CD4-positive, CD25-positive, alpha-beta regulatory T cell (primary cell): ENCODE measurements around the gene ELOVL2. TPM values are rescaled to one million over a fixed set of nuclear protein-coding genes. Genes with fewer than 3 reads are reported as not detected.
"Not testable (repeated sequence)": the region's sequence is repeated elsewhere in the genome, so short reads cannot be mapped to it uniquely, and the experiment has no call there.

ENCODE experiments used
- ATAC-seq, 2 donors: fragments of 150-1000 bp; cut with Tn5 transposase; one replicate each; pipeline ENCODE4 v1.10.0; 2021; ENCODE audit warnings: low read depth in 2 of 2, moderate number of reproducible peaks in 2 of 2, moderate library complexity in 1 of 2
- DNase-seq, 3 donors: peaks; one replicate each; pipeline versions ENCODE4 v3.0.0 to v3.0.0-alpha.2; 2012 to 2022; ENCODE audit warnings: mixed read lengths in 1 of 3
- H3K27ac ChIP-seq: one replicate; pipeline ENCODE4 v1.7.0; 2013; ENCODE audit warnings: mild to moderate bottlenecking, low read length; ENCODE audit not compliant: insufficient read depth, poor library complexity, severe bottlenecking
- H3K27me3 ChIP-seq: one replicate; pipeline ENCODE4 v1.7.0; 2013; ENCODE audit warnings: low read length; ENCODE audit not compliant: control insufficient read depth, insufficient read depth
- H3K36me3 ChIP-seq: one replicate; pipeline ENCODE4 v1.7.0; 2013; ENCODE audit warnings: mild to moderate bottlenecking, low read length, moderate library complexity; ENCODE audit not compliant: control insufficient read depth, insufficient read depth
- H3K4me1 ChIP-seq: 2 replicates; pipeline ENCODE4 v1.7.0; 2013; ENCODE audit warnings: mild to moderate bottlenecking, low read length; ENCODE audit not compliant: insufficient read depth, control insufficient read depth, poor library complexity, severe bottlenecking
- H3K4me3 ChIP-seq: one replicate; pipeline ENCODE4 v1.7.0; 2013; ENCODE audit warnings: low read depth, mild to moderate bottlenecking, low read length, moderate library complexity
- H3K9me3 ChIP-seq, 2 experiments: 1 replicate in 1 of 2; 2 replicates in 1 of 2; pipeline ENCODE4 v1.7.0; 2013; ENCODE audit warnings: low read length in 2 of 2, mild to moderate bottlenecking in 1 of 2, moderate library complexity in 1 of 2; ENCODE audit not compliant: control insufficient read depth in 2 of 2
- H3K27ac Mint-ChIP-seq, 3 donors: one replicate each; pipeline ENCODE4 v1.8.0; 2020 to 2022; ENCODE audit warnings: mild to moderate bottlenecking in 3 of 3, mixed read lengths in 3 of 3, moderate library complexity in 2 of 3
- H3K27me3 Mint-ChIP-seq: one replicate; pipeline ENCODE4 v1.8.0; 2022; ENCODE audit warnings: mild to moderate bottlenecking, mixed read lengths
- H3K36me3 Mint-ChIP-seq: one replicate; pipeline ENCODE4 v1.8.0; 2020; ENCODE audit warnings: mixed read lengths
- H3K4me1 Mint-ChIP-seq, 4 donors: one replicate each; pipeline ENCODE4 v1.8.0; 2020 to 2022; ENCODE audit warnings: mixed read lengths in 4 of 4, mild to moderate bottlenecking in 1 of 4
- H3K4me3 Mint-ChIP-seq, 4 donors: one replicate each; pipeline ENCODE4 v1.8.0; 2020 to 2022; ENCODE audit warnings: mild to moderate bottlenecking in 4 of 4, mixed read lengths in 4 of 4, moderate library complexity in 3 of 4
- H3K9me3 Mint-ChIP-seq, 7 donors: one replicate each; pipeline ENCODE4 v1.8.0; 2020 to 2022; ENCODE audit warnings: mixed read lengths in 7 of 7, mild to moderate bottlenecking in 3 of 7, moderate library complexity in 2 of 7
- polyA plus RNA-seq, 4 donors: library from polyadenylated mRNA; unstranded; fragments of 300-500 nt; fragmentation: Illumina TruSeq; gene quantifications; one replicate each; pipeline ENCODE4 v1.2.3, GENCODE V29; 2021
- total RNA-seq: library from RNA; stranded (reverse); gene quantifications from one replicate; pipeline ENCODE4 v1.2.3, GENCODE V29; 2022

The ELOVL2 gene
- total RNA-seq (not detected), polyA plus RNA-seq (not detected)

- DNase-seq (peak in 1 of 3 donors; percentile 6), ATAC-seq (peak in 1 of 2 donors; percentile 58)
- Mint-ChIP-seq H3K4me1 (peaks cover 0 to 14% (median 9%) of the 10 kb centered on the region in 4 donors), H3K27ac (no peak within 1 kb of the TSS), H3K9me3 (peaks cover 0 to 3% (median 0%) of the 10 kb centered on the region in 7 donors), H3K27me3 (peaks cover 76% of the 10 kb centered on the region), H3K36me3 (no peaks in the 10 kb centered on the region), H3K4me3 (peak within 1 kb of the TSS; percentile 42 to 81 (median 75))
- peaks cover 55% of the 10 kb centered on the region for H3K27me3 ChIP-seq
- no peak within 1 kb of the TSS for H3K27ac ChIP-seq
- peaks cover 0 to 6% of the 10 kb centered on the region in 2 experiments for H3K9me3 ChIP-seq
- H3K36me3 ChIP-seq = no peaks in the 10 kb centered on the region
- peaks cover 9% of the 10 kb centered on the region for H3K4me1 ChIP-seq
- no peak within 1 kb of the TSS for H3K4me3 ChIP-seq
Observed at GRCh38 chr6:11043961-11044711, at the start of gene ELOVL2. ELOVL2 (minus strand) TSS chr6:11044305; CDS start chr6:11044230, 75 bp downstream.

- DNase-seq = no peak
- Histone ChIP-seq H3K9me3 (no peaks in the 10 kb centered on the region), H3K4me3 (peak overlapping the region; percentile 93), H3K4me1 (peaks cover 27% of the 10 kb centered on the region), H3K36me3 (no peaks in the 10 kb centered on the region), H3K27ac (peak overlapping the region; percentile 93), H3K27me3 (no peaks in the 10 kb centered on the region)
- Mint-ChIP-seq H3K9me3 (no peaks in the 10 kb centered on the region), H3K4me3 (peak overlapping the region; percentile 94 to 99 (median 97)), H3K36me3 (peaks cover 6% of the 10 kb centered on the region), H3K27me3 (peaks cover 9% of the 10 kb centered on the region), H3K27ac (peak overlapping the region; percentile 84 to 99 (median 97)), H3K4me1 (peaks cover 13 to 40% (median 29%) of the 10 kb centered on the region in 4 donors)
- peak; percentile 6 to 10 for ATAC-seq
Observed at GRCh38 chr6:11093376-11093625, 49.2 kb upstream of the ELOVL2 start.

DNA sequence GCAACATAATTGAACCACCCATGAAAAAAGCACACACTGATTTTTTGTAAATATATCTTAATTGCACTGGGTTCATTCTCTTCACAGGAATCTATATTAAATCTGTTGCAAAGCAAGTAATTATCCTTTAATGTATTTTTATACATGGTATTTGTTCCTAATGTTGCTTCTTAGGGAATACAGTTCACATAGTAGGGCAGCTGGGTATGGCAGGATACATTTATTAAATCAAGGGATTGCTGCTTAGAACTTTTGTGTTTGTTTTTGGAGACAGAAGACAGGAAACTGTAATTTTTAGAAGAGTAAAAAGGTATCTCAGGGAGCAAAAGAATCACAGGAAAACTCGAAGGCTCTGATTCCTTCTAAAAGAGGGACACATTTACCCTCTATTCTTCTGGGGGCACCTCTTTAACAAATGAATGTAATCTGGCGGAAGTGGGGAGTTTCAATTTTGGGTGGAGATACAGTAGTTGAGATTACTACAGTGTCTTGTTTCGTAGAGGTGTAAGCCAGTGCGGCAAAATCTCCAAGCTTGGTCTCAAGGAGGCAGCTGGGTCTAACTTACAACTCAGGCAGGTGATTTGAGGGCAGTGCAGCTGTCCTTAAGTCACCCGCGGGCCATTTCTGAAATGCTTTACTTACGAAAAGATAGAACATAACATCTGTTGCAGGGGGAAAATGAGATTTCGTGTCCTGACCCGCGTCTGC lies 48.7 kb upstream of the ELOVL2 start:
- no peaks in the 10 kb centered on the region for H3K9me3 Mint-ChIP-seq
- H3K4me1 Mint-ChIP-seq = peaks cover 13 to 36% (median 28%) of the 10 kb centered on the region in 4 donors
- peak overlapping the region; percentile 94 to 99 (median 97) for H3K4me3 Mint-ChIP-seq
- no peaks in the 10 kb centered on the region for H3K36me3 ChIP-seq
- H3K27me3 ChIP-seq = no peaks in the 10 kb centered on the region
- H3K9me3 ChIP-seq = no peaks in the 10 kb centered on the region
- H3K4me3 ChIP-seq = peak overlapping the region; percentile 93
- H3K27me3 Mint-ChIP-seq = peaks cover 9% of the 10 kb centered on the region
- ATAC-seq = peak in 1 of 2 donors; percentile 9
- H3K4me1 ChIP-seq = peaks cover 27% of the 10 kb centered on the region
- H3K27ac Mint-ChIP-seq = peak overlapping the region; percentile 84 to 99 (median 97)
- peaks cover 6% of the 10 kb centered on the region for H3K36me3 Mint-ChIP-seq
- H3K27ac ChIP-seq = peak overlapping the region; percentile 93
- peak in 1 of 3 donors; percentile 84 for DNase-seq

- H3K36me3 ChIP-seq, H3K27ac ChIP-seq, H3K27me3 Mint-ChIP-seq, H3K27ac Mint-ChIP-seq, H3K27me3 ChIP-seq, H3K36me3 Mint-ChIP-seq, ATAC-seq, H3K9me3 ChIP-seq, DNase-seq, H3K4me3 ChIP-seq, H3K9me3 Mint-ChIP-seq: not testable (repeated sequence)
- Mint-ChIP-seq H3K4me1 (peaks cover 10 to 27% (median 24%) of the 10 kb centered on the region in 4 donors), H3K4me3 (peak overlapping the region in 1 of 4 donors; percentile 40)
- peaks cover 24% of the 10 kb centered on the region for H3K4me1 ChIP-seq
Observed at GRCh38 chr6:11091141-11091540, 47.0 kb upstream of the ELOVL2 start.

DNA sequence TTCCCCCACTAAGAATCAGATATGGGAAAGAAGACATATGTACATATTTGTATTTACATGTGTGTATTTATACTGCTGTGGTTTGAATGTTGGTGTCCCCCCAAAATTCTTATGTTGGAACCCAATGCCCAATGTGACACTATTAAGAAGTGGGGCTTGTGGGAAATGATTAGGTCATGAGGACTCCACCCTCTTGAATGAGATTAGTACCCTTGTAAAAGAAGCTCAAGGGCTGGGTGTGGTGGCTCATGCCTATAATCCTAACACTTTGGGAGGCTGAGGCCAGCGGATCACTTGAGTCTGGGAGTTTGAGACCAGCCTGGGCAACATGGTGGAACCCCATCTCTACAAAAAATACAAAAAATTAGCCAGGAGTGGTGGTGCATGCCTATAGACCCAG lies 45.6 kb upstream of the ELOVL2 start:
- H3K4me3 ChIP-seq = no peak overlapping the region
- peaks cover 12% of the 10 kb centered on the region for H3K27me3 Mint-ChIP-seq
- no peak for ATAC-seq
- H3K27ac Mint-ChIP-seq = peak overlapping the region in 1 of 3 donors; percentile 5
- H3K36me3 ChIP-seq = no peaks in the 10 kb centered on the region
- no peak overlapping the region for H3K27ac ChIP-seq
- H3K36me3 Mint-ChIP-seq = no peaks in the 10 kb centered on the region
- H3K27me3 ChIP-seq = no peaks in the 10 kb centered on the region
- H3K4me1 ChIP-seq = peaks cover 10% of the 10 kb centered on the region
- peaks cover 6 to 14% (median 12%) of the 10 kb centered on the region in 4 donors for H3K4me1 Mint-ChIP-seq
- no peaks in the 10 kb centered on the region for H3K9me3 ChIP-seq
- H3K4me3 Mint-ChIP-seq = no peak overlapping the region
- H3K9me3 Mint-ChIP-seq = no peaks in the 10 kb centered on the region
- no peak for DNase-seq

GRCh38 chr6:11087141-11087812 lies 43.2 kb upstream of the ELOVL2 start:
- not testable (repeated sequence) for H3K4me3 Mint-ChIP-seq, H3K27ac Mint-ChIP-seq, H3K27me3 ChIP-seq, H3K4me3 ChIP-seq, DNase-seq, H3K36me3 ChIP-seq, H3K4me1 Mint-ChIP-seq, H3K9me3 Mint-ChIP-seq, H3K36me3 Mint-ChIP-seq, H3K27ac ChIP-seq, ATAC-seq, H3K4me1 ChIP-seq, H3K9me3 ChIP-seq
- peaks cover 15% of the 10 kb centered on the region for H3K27me3 Mint-ChIP-seq

GRCh38 chr6:11085758-11086435 lies 41.8 kb upstream of the ELOVL2 start:
- no peaks in the 10 kb centered on the region for H3K36me3 Mint-ChIP-seq

More at GRCh38 chr6:11085758-11086435, 41.8 kb upstream of the ELOVL2 start:
- Mint-ChIP-seq H3K4me3 (no peak overlapping the region), H3K4me1 (no peaks in the 10 kb centered on the region), H3K27ac (no peak overlapping the region), H3K9me3 (no peaks in the 10 kb centered on the region), H3K27me3 (peaks cover 16% of the 10 kb centered on the region)
- Histone ChIP-seq H3K4me3 (no peak overlapping the region), H3K4me1 (no peaks in the 10 kb centered on the region), H3K27me3 (peaks cover 4% of the 10 kb centered on the region), H3K9me3 (no peaks in the 10 kb centered on the region), H3K36me3 (no peaks in the 10 kb centered on the region), H3K27ac (no peak overlapping the region)
- ATAC-seq = no peak
- DNase-seq = no peak
